HuH-7.5 (cell line): ENCODE results near the gene CELF2.
"Not testable (repeated sequence)": the region's sequence is repeated elsewhere in the genome, so short reads cannot be mapped to it uniquely, and the experiment has no call there.

Experiments
- DNase-seq: peaks from one replicate; pipeline ENCODE4 v3.0.0; 2011; ENCODE audit warnings: low spot score

CELF2 gene

DNA sequence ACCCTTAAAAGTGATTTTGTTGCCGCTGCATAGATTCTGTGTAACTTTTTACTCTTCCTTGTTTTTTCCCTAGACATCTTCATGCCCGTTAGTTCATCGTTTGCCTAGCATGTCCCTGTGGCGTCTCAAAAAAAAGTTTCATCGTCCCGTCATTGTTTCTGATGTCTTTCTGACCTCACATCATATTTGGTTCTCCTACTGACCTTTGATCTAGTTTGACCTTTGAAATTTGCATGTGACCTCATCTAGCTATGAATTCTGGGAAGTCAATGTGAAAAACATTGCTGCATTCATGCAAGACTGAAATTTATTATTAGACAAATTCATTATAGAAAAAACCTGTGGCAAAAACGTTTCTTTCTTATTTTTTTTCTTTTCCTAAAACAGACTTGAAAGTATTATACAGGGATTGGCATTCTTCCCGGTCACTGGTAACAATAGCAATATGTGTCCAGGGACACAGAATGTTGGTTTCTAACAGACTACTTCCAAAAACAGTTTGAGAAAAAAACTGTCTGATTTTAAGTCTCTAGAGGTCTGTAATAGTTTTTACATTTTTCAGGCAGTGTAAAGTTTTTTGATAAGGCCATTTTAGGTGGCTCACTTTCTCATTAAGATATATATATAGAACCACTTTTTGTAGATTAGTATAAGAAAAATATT lies 312.8 kb downstream of the CELF2 start:
- DNase-seq = no peak

DNA sequence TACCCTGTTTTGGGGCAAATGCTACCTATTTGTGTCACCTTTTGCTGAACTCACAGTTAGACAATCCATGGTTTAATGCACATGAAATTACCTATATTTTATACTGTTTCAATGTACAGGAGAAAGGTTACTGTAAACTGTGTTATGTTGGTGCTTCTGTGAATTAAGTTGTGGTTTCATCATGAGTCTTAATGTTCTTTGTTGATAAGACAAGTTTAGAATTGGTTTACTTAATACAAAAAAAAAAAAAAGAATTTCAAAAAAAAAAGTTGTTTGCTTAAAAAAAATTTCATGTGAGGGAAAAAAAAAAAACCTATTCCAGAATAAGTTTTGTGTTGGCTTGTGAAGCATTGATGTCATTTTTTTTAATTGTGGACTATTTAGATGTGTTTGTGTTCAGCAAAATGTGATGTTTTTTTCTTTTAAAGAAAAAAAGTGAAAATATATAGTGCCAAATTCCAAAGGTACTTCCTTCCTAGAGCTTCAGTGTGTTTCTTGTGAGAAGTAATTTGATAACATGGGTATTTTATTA lies 313.4 kb downstream of the CELF2 start:
- DNase-seq = no peak

GRCh38 chr10:11331726-11332125 lies 314.1 kb downstream of the CELF2 start:
- no peak for DNase-seq

DNA sequence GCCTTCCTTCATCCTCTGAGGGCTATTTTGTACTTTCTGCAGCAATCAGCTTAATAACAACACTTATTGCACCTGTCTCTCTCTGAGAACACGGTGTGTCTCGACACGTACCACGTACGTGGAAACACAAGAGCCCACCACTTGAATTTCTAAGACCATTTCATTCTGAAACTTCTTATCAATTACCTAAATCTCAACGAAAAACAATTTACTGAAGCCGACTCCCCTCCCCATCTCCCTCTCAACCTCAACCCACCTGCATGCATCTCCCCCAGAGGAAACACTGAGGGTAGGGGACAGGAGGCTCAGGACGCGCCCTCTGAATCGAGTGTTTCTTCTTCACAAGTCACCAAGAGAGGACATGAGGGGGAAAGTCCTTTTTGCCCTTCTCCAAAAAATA lies 315.2 kb downstream of the CELF2 start:
- DNase-seq = no peak

DNA sequence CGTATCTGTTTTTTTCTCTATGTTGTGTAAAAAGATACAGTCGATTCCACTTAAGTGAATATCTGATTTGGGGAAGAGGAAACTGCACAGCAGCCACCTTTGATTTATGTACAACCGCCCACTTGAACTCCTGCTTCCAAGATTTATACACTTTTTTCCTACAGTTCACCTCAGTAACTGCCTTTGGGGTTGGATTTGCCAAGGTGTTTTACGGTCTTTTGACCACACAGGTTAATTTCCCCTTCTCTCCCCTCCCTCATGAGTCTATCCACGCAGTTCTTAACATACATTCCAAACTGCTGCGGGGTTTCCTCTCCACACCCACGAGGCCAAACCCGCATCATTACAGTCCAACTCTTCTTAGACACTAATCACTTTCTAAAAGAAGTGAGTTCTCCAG lies 316.8 kb downstream of the CELF2 start:
- DNase-seq = no peak

GRCh38 chr10:11335167-11335652 lies 317.5 kb downstream of the CELF2 start:
- no peak for DNase-seq

DNA sequence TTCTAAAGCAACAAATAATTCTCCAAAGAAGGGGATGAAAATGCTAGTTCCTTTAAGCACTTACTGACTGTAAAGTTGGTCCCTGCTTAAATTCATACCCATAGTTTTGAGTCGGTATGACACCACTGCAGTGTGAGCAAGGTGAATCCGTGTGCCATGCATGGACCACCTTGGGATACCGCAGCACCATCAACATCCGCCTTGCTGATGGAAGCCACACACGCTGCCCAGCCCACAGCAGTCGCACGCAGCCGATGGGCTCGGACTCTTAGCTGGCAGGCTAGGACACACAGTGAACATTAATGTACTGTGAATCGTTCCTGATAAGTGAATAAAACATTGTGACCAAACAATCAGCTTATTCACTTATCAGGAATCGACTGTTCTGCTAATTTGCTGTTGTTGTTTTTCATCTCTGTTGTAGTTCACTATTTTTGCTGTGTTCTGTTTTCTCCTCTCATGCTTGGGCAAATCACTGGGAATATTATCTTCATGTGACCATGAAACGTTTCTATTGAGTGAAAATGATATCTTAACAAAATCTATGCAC lies 318.3 kb downstream of the CELF2 start:
- no peak for DNase-seq

- no peak for DNase-seq
Observed at GRCh38 chr10:11336722-11337162, 319.1 kb downstream of the CELF2 start.

DNA sequence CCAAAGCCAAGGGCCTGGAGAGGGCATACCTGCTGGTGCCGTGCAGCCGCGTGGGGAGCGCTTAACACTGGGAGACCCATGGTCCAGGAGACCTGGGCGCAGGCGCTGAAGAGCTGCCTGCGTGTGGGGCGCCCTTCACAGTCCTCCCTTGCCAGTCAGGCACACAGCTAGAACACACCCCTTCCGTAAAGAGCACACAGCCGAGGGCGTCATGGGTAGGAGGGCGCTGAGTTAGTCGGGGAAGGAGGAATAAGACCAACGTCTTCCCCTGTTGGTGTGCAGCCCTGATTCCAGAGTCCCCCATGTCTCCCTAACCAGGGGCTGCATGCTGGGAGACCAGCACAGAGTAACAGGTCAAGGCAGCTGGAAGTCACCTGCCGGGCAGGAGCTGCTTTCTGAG lies 319.8 kb downstream of the CELF2 start:
- no peak for DNase-seq

- no peak for DNase-seq
Observed at GRCh38 chr10:11338160-11338844, 320.6 kb downstream of the CELF2 start.

DNA sequence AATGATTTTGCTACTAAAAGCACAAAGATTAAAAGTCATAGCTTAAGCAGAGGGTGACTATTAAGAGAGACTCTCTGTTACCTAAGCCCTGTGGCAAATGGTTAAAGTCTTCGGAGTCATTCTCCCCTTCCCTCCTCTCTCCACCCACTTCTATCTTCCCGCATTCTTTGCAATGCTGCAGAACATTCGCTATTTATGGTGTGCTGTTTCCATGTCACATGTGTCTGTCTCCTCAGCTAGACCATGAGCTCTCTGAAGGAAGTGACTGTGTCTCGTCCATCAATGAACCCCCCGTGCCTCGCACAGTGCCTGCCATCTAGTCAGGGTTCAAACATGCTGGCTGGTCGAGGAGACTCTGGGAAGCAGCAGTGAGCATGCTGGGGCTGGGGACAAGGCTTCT lies 321.3 kb downstream of the CELF2 start:
- no peak for DNase-seq

DNA sequence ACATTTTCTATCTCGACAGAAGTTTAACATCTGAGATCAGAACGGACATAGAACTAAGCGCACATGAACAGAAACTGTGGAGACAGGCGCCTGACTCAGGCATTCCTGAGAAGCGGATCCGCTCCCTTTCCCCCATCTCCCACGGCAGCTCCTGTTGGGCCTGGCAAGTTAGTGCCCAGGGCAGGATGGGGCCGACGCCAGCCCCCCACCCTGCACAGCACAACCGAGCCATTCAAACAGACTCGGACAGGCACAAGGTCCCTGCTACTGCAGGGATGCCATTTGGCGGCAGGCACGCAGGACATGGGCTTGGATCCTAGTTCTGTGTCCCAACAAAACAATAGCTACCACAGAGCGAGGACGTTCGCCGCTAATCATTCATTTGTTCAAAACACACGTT lies 322.0 kb downstream of the CELF2 start:
- DNase-seq = no peak

GRCh38 chr10:11341283-11341960 lies 323.8 kb downstream of the CELF2 start:
- no peak for DNase-seq

GRCh38 chr10:11344081-11344480 lies 326.4 kb downstream of the CELF2 start:
- DNase-seq = no peak

DNA sequence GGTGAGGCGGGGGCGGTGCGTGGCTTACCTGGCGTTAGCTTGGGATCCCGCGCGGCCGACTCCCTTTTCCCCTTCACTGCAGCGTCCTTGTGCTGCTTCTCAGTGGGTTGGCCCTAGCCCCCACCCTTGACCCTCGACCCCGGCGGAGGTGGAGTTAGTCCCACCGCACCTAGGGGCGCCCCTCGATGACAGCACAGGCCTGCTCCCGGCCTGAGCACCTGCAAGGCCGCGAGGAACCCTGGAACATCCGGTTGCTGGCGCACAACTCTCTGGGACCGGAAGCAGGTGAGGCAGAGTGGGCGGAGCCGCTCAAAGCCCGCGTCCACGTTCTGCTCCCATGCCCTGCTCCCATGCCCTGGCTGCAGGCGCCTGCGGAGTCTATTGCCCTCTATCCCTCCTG lies 326.9 kb downstream of the CELF2 start:
- DNase-seq = no peak

DNA sequence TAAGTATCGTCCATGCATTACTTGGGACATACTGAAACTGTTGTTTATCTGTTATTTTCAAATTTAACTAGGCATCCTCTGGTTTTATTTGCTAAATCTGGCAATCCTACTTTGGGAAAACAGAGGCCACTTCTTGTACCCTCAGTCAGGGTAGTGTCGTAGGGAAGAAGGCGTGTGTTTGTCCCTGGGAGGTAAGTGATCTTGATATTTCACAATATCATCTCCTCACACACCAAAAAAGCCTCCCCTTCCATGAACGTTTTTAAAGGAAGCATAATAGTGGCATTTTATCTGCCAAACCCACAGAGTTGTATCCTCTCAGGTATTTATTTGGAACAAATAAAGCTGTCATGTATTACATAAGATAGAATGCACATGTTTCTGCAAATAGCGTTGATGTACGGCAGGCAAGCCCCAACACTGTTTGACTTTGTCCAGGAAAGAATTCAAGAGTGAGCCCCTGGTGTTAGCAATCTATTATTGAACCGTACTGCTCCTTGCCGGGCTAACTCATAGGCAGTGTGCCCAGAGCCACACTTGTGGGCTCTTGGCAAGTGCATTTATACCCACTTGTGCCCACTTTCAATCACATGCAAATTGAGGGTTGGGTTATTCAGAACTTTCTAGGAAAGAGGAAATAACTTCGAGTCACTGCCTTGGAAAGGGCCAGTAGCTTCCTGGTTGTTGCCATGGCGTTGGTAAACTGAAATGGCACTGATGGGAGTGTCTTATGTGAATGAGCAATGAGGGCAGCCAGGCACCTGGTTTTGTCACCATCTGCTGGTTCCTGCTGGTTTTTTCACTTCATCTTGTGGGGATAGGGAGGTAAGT lies 327.8 kb downstream of the CELF2 start:
- DNase-seq = no peak

- not testable (repeated sequence) for DNase-seq
Observed at GRCh38 chr10:11347580-11347979, 329.9 kb downstream of the CELF2 start.

DNA sequence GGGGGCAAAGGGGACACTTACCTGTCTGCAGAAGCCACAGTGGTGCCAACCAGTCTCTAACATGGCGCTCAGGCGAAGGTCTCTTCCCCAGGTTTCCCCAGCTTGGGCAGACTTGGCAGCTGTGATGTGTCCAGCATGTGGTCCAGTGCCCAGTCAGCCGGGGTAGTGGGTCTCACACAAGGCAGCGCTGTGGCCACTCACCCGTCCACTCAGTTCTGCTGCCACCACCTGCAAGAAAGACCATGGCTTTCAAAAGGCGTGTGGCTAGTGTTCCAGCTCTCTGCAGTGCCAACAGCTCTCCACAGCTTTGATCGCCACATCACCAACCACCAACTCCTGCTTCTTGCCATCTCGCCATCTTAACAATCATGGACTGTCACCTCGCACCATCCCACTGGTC lies 334.1 kb downstream of the CELF2 start:
- DNase-seq = no peak

GRCh38 chr10:11353006-11353896 lies 335.6 kb downstream of the CELF2 start:
- no peak for DNase-seq

- no peak for DNase-seq
Observed at GRCh38 chr10:11354823-11355222, 337.2 kb downstream of the CELF2 start.

DNA sequence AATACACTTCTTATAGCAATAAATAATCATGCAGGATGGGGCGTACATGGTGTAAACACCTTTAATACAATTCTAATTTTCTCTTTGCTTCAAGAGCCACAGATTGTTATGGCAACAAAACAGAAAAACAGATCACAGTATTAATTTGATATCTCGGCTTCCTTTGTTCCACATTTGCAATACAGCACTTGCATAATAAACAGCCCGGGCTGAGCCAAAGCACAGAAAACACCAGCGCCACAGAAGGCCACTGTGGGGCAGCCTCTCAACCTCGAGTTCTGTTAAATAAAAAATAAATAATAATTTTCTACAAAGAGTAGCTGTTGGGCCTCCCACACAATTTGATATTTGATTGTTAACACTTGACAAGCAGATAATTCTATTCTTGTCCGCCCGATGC lies 337.9 kb downstream of the CELF2 start:
- no peak for DNase-seq
